Activated T-cell treated with anti-CD3 and anti-CD28 coated beads, Interleukin-2, amount 50 U/mL, for 4 hours (primary cell): ENCODE data around the gene OPTN. TPM values are rescaled to one million over a fixed set of nuclear protein-coding genes. Genes with fewer than 3 reads are reported as not detected.
A peak's percentile ranks its signal among the peaks of the same experiment; 100 is the strongest.
"Not testable (repeated sequence)": the region's sequence is repeated elsewhere in the genome, so short reads cannot be mapped to it uniquely, and the experiment has no call there.

ENCODE experiments used
- ATAC-seq, 2 donors: fragments of 200-7000 bp; cut with Tn5 transposase; one replicate each; pipeline ENCODE4 v1.10.0; 2021
- DNase-seq: peaks from one replicate; pipeline ENCODE4 v3.0.0-alpha.2; 2020
- H3K27me3 Mint-ChIP-seq: one replicate; pipeline ENCODE4 v1.8.0; 2021; ENCODE audit warnings: low read depth, mixed read lengths
- H3K36me3 Mint-ChIP-seq: one replicate; pipeline ENCODE4 v1.8.0; 2022; ENCODE audit warnings: mixed read lengths; ENCODE audit not compliant: insufficient read depth
- H3K4me1 Mint-ChIP-seq: one replicate; pipeline ENCODE4 v1.8.0; 2021; ENCODE audit warnings: low read depth, mixed read lengths
- H3K4me3 Mint-ChIP-seq: one replicate; pipeline ENCODE4 v1.8.0; 2021; ENCODE audit warnings: mild to moderate bottlenecking, moderate library complexity, mixed read lengths
- H3K9me3 Mint-ChIP-seq: one replicate; pipeline ENCODE4 v1.8.0; 2021; ENCODE audit warnings: mixed read lengths
- total RNA-seq, 3 donors: library from RNA; stranded (reverse); gene quantifications; one replicate each; pipeline ENCODE4 v1.2.1, GENCODE V29; 2021

The OPTN gene
- total RNA-seq, 3 donors from 2014 or later: 14.6 to 29.0 (median 16.2) TPM

- Mint-ChIP-seq H3K9me3 (no peaks in the 10 kb centered on the region), H3K27me3 (no peaks in the 10 kb centered on the region), H3K4me3 (no peak overlapping the region), H3K4me1 (peaks cover 10% of the 10 kb centered on the region), H3K36me3 (peaks cover 74% of the 10 kb centered on the region)
- ATAC-seq (no peak), DNase-seq (no peak)
Measured at GRCh38 chr10:13120786-13121499, 21.0 kb downstream of the OPTN start.

- Mint-ChIP-seq H3K4me3 (no peak overlapping the region), H3K9me3 (no peaks in the 10 kb centered on the region), H3K36me3 (peaks cover 71% of the 10 kb centered on the region), H3K27me3 (no peaks in the 10 kb centered on the region), H3K4me1 (peaks cover 6% of the 10 kb centered on the region)
- DNase-seq (no peak), ATAC-seq (no peak)
Measured at GRCh38 chr10:13121500-13121854, 21.5 kb downstream of the OPTN start.

- Mint-ChIP-seq H3K9me3 (no peaks in the 10 kb centered on the region), H3K27me3 (no peaks in the 10 kb centered on the region), H3K4me3 (no peak overlapping the region), H3K4me1 (no peaks in the 10 kb centered on the region), H3K36me3 (peaks cover 60% of the 10 kb centered on the region)
- DNase-seq (no peak), ATAC-seq (no peak)
Measured at GRCh38 chr10:13136651-13137050, 36.7 kb downstream of the OPTN start.

DNA sequence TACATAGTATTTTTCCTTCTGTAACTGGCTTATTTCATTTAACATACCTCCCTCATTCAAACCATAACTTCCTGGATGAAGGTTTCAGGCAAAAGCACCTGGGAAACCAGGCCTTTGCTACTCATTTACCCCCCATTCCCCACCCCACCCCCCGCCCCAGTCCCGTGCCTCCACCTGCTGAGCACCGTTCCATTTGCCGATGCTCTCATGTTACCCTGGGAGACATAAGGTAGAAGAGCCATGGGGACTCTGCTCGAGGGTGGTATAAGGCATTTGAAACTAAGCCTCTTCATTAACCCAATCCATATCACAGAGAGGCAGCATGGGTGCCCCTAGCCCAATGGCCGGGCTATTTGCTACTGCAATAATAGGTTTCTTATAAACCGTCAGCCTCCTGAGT, 39.2 kb downstream of the OPTN start:
- Mint-ChIP-seq H3K36me3 (peaks cover 50% of the 10 kb centered on the region), H3K4me3 (no peak overlapping the region), H3K27me3 (no peaks in the 10 kb centered on the region), H3K9me3 (peaks cover 1% of the 10 kb centered on the region), H3K4me1 (no peaks in the 10 kb centered on the region)
- ATAC-seq (no peak), DNase-seq (no peak)

- Mint-ChIP-seq H3K36me3 (peaks cover 51% of the 10 kb centered on the region), H3K4me1 (no peaks in the 10 kb centered on the region), H3K27me3 (no peaks in the 10 kb centered on the region)
Measured at GRCh38 chr10:13139676-13140075, 39.7 kb downstream of the OPTN start.

GRCh38 chr10:13140627-13141190, 40.7 kb downstream of the OPTN start:
- Mint-ChIP-seq H3K36me3 (peaks cover 47% of the 10 kb centered on the region), H3K27me3 (no peaks in the 10 kb centered on the region), H3K9me3 (peaks cover 14% of the 10 kb centered on the region), H3K4me1 (no peaks in the 10 kb centered on the region), H3K4me3 (no peak overlapping the region)
- DNase-seq (no peak), ATAC-seq (no peak)

More at GRCh38 chr10:13139676-13140075, 39.7 kb downstream of the OPTN start:
- no peak for ATAC-seq
- DNase-seq: no peak
- peaks cover 6% of the 10 kb centered on the region for H3K9me3 Mint-ChIP-seq
- no peak overlapping the region for H3K4me3 Mint-ChIP-seq

- no peak for ATAC-seq
- Mint-ChIP-seq H3K9me3 (peaks cover 20% of the 10 kb centered on the region), H3K27me3 (no peaks in the 10 kb centered on the region), H3K36me3 (peaks cover 33% of the 10 kb centered on the region), H3K4me1 (no peaks in the 10 kb centered on the region), H3K4me3 (no peak overlapping the region)
- no peak for DNase-seq
Measured at GRCh38 chr10:13143766-13144165, 43.8 kb downstream of the OPTN start.

DNA sequence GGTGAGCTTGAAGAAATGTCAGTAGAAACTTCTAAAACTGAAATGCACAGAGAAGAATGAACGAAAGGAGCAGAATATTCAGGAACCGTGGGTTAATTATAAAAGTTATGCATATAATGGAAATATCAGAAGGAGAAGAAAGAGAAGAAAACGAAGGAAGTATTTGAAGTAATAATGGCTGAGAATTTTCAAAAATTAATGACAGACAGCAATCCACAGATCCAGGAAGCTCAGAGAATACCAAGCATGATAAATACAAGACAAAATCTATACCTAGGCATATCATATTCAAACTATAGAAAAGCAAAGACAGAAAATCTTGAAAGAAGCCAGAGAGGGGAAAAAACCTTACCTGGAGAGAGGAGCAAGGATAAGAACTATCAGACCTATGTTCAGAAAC, 44.9 kb downstream of the OPTN start:
- Mint-ChIP-seq H3K4me3 (no peak overlapping the region), H3K4me1 (no peaks in the 10 kb centered on the region), H3K9me3 (peaks cover 27% of the 10 kb centered on the region), H3K27me3 (no peaks in the 10 kb centered on the region), H3K36me3 (peaks cover 30% of the 10 kb centered on the region)
- ATAC-seq (no peak), DNase-seq (no peak)

DNA sequence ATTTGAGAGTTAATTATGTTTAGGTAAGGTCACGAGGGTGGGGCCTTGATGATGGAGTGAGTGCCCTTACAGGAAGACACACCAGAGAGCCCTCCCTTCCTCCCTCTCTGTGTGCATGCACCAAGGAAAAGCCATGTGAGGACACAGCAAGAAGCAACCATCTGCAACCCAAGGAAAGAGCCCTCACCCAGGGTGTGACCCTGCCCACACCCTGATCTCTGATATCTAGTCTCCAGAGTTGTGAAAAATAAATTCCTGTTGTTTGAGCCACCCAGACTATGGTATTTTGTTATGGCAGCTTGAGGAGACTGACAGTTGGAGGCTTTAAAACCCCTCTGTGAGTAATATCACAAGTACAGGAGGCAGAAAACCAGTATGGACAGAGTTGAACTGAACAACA, 46.4 kb downstream of the OPTN start:
- H3K27me3 Mint-ChIP-seq: no peaks in the 10 kb centered on the region
- H3K4me3 Mint-ChIP-seq: no peak overlapping the region
- H3K4me1 Mint-ChIP-seq: no peaks in the 10 kb centered on the region
- ATAC-seq: no peak
- peaks cover 15% of the 10 kb centered on the region for H3K36me3 Mint-ChIP-seq
- no peak for DNase-seq
- H3K9me3 Mint-ChIP-seq: peaks cover 27% of the 10 kb centered on the region

- Mint-ChIP-seq H3K4me3 (no peak overlapping the region), H3K36me3 (peaks cover 15% of the 10 kb centered on the region), H3K4me1 (no peaks in the 10 kb centered on the region), H3K27me3 (no peaks in the 10 kb centered on the region), H3K9me3 (peaks cover 27% of the 10 kb centered on the region)
- no peak for ATAC-seq
- DNase-seq: no peak
Measured at GRCh38 chr10:13147161-13147560, 47.2 kb downstream of the OPTN start.

DNA sequence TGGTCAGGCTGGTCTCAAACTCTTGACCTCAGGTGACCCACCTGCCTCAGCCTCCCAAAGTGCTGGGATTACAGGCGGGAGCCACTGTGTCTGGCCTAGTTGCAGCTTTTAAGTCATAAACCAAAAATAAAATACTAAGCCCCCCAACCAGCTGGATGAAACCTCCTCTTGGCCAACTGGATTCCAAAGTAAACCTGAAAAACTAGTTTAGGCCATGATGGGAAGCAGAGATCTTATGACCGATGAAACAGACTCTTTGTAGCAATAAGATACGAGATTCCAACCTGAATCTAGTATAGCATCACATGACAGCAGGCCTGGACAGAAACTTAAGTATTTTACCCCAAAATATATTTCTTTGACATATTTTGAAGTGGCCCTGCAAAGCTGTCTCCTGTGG, 52.3 kb downstream of the OPTN start:
- H3K36me3 Mint-ChIP-seq: peaks cover 3% of the 10 kb centered on the region
- DNase-seq: no peak
- peaks cover 7% of the 10 kb centered on the region for H3K9me3 Mint-ChIP-seq
- H3K27me3 Mint-ChIP-seq: no peaks in the 10 kb centered on the region
- no peak for ATAC-seq
- H3K4me1 Mint-ChIP-seq: no peaks in the 10 kb centered on the region
- no peak overlapping the region for H3K4me3 Mint-ChIP-seq

DNA sequence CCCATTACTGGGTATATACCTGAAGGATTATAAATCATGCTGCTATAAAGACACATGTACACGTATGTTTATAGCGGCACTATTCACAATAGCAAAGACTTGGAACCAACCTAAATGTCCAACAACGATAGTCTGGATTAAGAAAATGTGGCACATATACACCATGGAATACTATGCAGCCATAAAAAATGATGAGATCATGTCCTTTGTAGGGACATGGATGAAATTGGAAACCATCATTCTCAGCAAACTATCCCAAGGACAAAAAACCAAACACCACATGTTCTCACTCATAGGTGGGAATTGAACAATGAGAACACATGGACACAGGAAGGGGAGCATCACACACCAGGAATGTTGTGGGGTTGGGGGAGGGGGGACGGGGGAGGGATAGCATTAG, 55.9 kb downstream of the OPTN start:
- not testable (repeated sequence) for H3K4me1 Mint-ChIP-seq, H3K27me3 Mint-ChIP-seq, ATAC-seq, H3K36me3 Mint-ChIP-seq, H3K4me3 Mint-ChIP-seq, H3K9me3 Mint-ChIP-seq, DNase-seq

- DNase-seq: peak; percentile 29
- H3K36me3 Mint-ChIP-seq: peaks cover 3% of the 10 kb centered on the region
- H3K4me3 Mint-ChIP-seq: peak overlapping the region; percentile 55
- no peaks in the 10 kb centered on the region for H3K27me3 Mint-ChIP-seq
- H3K9me3 Mint-ChIP-seq: no peaks in the 10 kb centered on the region
- ATAC-seq: no peak
- peaks cover 14% of the 10 kb centered on the region for H3K4me1 Mint-ChIP-seq
Measured at GRCh38 chr10:13158401-13158800, 58.4 kb downstream of the OPTN start.

- DNase-seq (peak; percentile 96), ATAC-seq (peak; percentile 100)
- Mint-ChIP-seq H3K36me3 (no peaks in the 10 kb centered on the region), H3K4me3 (peak within 1 kb of the TSS; percentile 84), H3K9me3 (no peaks in the 10 kb centered on the region), H3K4me1 (peaks cover 14% of the 10 kb centered on the region), H3K27me3 (no peaks in the 10 kb centered on the region)
Measured at GRCh38 chr10:13160934-13161856, 61.2 kb downstream of the OPTN start, which contains the start of gene MCM10. TSS of gene MCM10 (plus strand) at chr10:13161558. CDS start at chr10:13164203, 2,645 bp downstream.
